Measurements from ENCODE around the gene PLCD3. TPM values are rescaled to one million over a fixed set of nuclear protein-coding genes. Genes with fewer than 3 reads are reported as not detected.

Gene PLCD3
- total and polyA plus RNA-seq, 2 of the 8 experiments (the other 6 are each of a cell fraction or from before 2014, with no cell fraction given) = 26.5 to 48.1 TPM

- TF ChIP-seq MAFK (IDR thresholded peaks at IDR 0.05; ENCODE audit: low read depth, low read length) = no peak
- no peak for TF ChIP-seq EZH2 (IDR thresholded peaks at IDR 0.05; ENCODE audit: low read depth, low read length, severe bottlenecking)
- peak; percentile 33; the same call in 1 of the 2 replicates for TF ChIP-seq NRF1 (IDR thresholded peaks at IDR 0.05; ENCODE audit: low read depth, low read length)
- TF ChIP-seq BRCA1 (IDR thresholded peaks at IDR 0.05; ENCODE audit: low read depth, low read length) = no peak
- no peak for TF ChIP-seq CHD1 (IDR thresholded peaks at IDR 0.05; ENCODE audit: low read depth, low read length)
- no peak for TF ChIP-seq JUND (IDR thresholded peaks at IDR 0.05; ENCODE audit: low read length)
- no peak for TF ChIP-seq YY1 (IDR thresholded peaks at IDR 0.05; ENCODE audit: low read depth, low read length)
- no peak for TF ChIP-seq USF2 (IDR thresholded peaks at IDR 0.05; ENCODE audit: low read length)
- TF ChIP-seq CBX5 (IDR thresholded peaks at IDR 0.05; ENCODE audit: low read depth, low read length) = no peak
- no peak for TF ChIP-seq HDAC6 (IDR thresholded peaks at IDR 0.05; ENCODE audit: low read depth, low read length)
- TF ChIP-seq RFX5 (IDR thresholded peaks at IDR 0.05; ENCODE audit: borderline replicate concordance, low read depth, low read length) = no peak
- TF ChIP-seq BACH1 (IDR thresholded peaks at IDR 0.05; ENCODE audit: low read length) = no peak
- no peak for TF ChIP-seq SIRT6 (IDR thresholded peaks at IDR 0.05; ENCODE audit: low read length)
- 0 out of 2 replicates have a peak, but pooled peaks have one; percentile 11 for TF ChIP-seq SP1 (IDR thresholded peaks at IDR 0.05; ENCODE audit: low read depth, low read length)
- no peak for TF ChIP-seq ZNF274 (IDR thresholded peaks at IDR 0.05; ENCODE audit: borderline replicate concordance, extremely low read depth, low read length)
- no peak for TF ChIP-seq SP2 (IDR thresholded peaks at IDR 0.05; ENCODE audit: low read length)
- peak in 1 of 3 experiments; percentile 20; a peak in 1 of 4 replicates for TF ChIP-seq CTCF (IDR thresholded peaks at IDR 0.05; ENCODE audit: control extremely low read depth in 1 of 3, insufficient read depth in 1 of 3, low read depth in 1 of 3, low read length in 3 of 3)
- TF ChIP-seq TAF1 (IDR thresholded peaks at IDR 0.05; ENCODE audit: low read depth, low read length) = peak; percentile 44; the same call in 1 of the 2 replicates
- TF ChIP-seq CEBPB (IDR thresholded peaks at IDR 0.05; ENCODE audit: low read depth, low read length) = no peak
- no peak for TF ChIP-seq KDM1A (IDR thresholded peaks at IDR 0.05; ENCODE audit: borderline replicate concordance, low read length)
- TF ChIP-seq RNF2 (IDR thresholded peaks at IDR 0.05; ENCODE audit: borderline replicate concordance, low read depth, low read length, missing control alignments, poor library complexity, severe bottlenecking) = no peak
- no peak for TF ChIP-seq SRF (IDR thresholded peaks at IDR 0.05; ENCODE audit: low read depth, low read length)
Observed at GRCh38 chr17:45172541-45173286, 40.4 kb upstream of the PLCD3 start (continued).
